Endothelial cell of umbilical vein (primary cell): Measurements from ENCODE around the gene TMEM119.

ENCODE experiments used
- EZH2 ChIP-seq: IDR thresholded peaks from 2 replicates; pipeline ENCODE4 v1.6.1; 2012; ENCODE audit warnings: borderline replicate concordance, low read depth, mild to moderate bottlenecking, moderate library complexity, low read length, inconsistent platforms; ENCODE audit not compliant: severe bottlenecking
- FOS ChIP-seq: IDR thresholded peaks from 2 replicates; pipeline ENCODE4 v1.6.1; 2011; ENCODE audit warnings: mild to moderate bottlenecking, low read length, moderate library complexity, borderline replicate concordance; ENCODE audit not compliant: insufficient read depth
- GATA2 ChIP-seq: IDR thresholded peaks from 2 replicates; pipeline ENCODE4 v1.7.0; 2011; ENCODE audit warnings: low read depth, mild to moderate bottlenecking, moderate library complexity, mixed read lengths, low read length; ENCODE audit not compliant: insufficient read length, insufficient read depth
- JUN ChIP-seq: IDR thresholded peaks from 2 replicates; pipeline ENCODE4 v1.6.1; 2011; ENCODE audit warnings: borderline replicate concordance, low read depth; ENCODE audit not compliant: insufficient read length, insufficient read depth
- MAX ChIP-seq: IDR thresholded peaks from 2 replicates; pipeline ENCODE4 v1.6.1; 2011; ENCODE audit not compliant: insufficient read depth, insufficient read length
- MYC ChIP-seq: IDR thresholded peaks from one replicate; pipeline ENCODE4 v1.6.1; 2011; ENCODE audit warnings: mild to moderate bottlenecking, low read depth, low read length
- POLR2A ChIP-seq: IDR thresholded peaks from 2 replicates; pipeline ENCODE4 v1.6.1; 2012; ENCODE audit warnings: low read depth, mild to moderate bottlenecking, control low read depth, low read length
- POLR2AphosphoS5 ChIP-seq: IDR thresholded peaks from 2 replicates; pipeline ENCODE4 v1.6.1; 2012; ENCODE audit warnings: low read depth, mild to moderate bottlenecking, control low read depth, low read length, moderate library complexity; ENCODE audit not compliant: insufficient read depth
- TF ChIP-seq, protein P1 (sequence below), 2 donors: IDR thresholded peaks; 1 replicate in 1 of 2; 2 replicates in 1 of 2; pipeline ENCODE4 v1.5.1; 2011; ENCODE audit warnings: low read length in 2 of 2, mild to moderate bottlenecking in 2 of 2, moderate library complexity in 2 of 2, control low read depth in 1 of 2, inconsistent platforms in 1 of 2, low read depth in 1 of 2; ENCODE audit not compliant: insufficient read depth in 1 of 2; ENCODE audit errors: extremely low read depth in 1 of 2

- no peak for TF ChIP-seq POLR2A
- TF ChIP-seq, protein P1, sequence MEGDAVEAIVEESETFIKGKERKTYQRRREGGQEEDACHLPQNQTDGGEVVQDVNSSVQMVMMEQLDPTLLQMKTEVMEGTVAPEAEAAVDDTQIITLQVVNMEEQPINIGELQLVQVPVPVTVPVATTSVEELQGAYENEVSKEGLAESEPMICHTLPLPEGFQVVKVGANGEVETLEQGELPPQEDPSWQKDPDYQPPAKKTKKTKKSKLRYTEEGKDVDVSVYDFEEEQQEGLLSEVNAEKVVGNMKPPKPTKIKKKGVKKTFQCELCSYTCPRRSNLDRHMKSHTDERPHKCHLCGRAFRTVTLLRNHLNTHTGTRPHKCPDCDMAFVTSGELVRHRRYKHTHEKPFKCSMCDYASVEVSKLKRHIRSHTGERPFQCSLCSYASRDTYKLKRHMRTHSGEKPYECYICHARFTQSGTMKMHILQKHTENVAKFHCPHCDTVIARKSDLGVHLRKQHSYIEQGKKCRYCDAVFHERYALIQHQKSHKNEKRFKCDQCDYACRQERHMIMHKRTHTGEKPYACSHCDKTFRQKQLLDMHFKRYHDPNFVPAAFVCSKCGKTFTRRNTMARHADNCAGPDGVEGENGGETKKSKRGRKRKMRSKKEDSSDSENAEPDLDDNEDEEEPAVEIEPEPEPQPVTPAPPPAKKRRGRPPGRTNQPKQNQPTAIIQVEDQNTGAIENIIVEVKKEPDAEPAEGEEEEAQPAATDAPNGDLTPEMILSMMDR (IDR thresholded peaks at IDR 0.05; ENCODE audit: extremely low read depth in 1 of 2, insufficient read depth in 1 of 2, low read depth in 1 of 2, low read length in 2 of 2), result no peak
- no peak for TF ChIP-seq MYC
- TF ChIP-seq JUN, result no peak
- no peak for TF ChIP-seq POLR2AphosphoS5
- no peak for TF ChIP-seq EZH2
- TF ChIP-seq MAX, result no peak
- TF ChIP-seq FOS, result no peak
- no peak for TF ChIP-seq GATA2
These were observed 15.7 kb upstream of the TMEM119 start for GRCh38 chr12:108613548-108613947.
